ENCODE results near the gene SPC24. TPM values are rescaled to one million over a fixed set of nuclear protein-coding genes. Genes with fewer than 3 reads are reported as not detected.
A peak's percentile ranks its signal among the peaks of the same experiment; 100 is the strongest.

SPC24 gene
- total and polyA plus RNA-seq, 2 donors (not counting 3 experiments of a cell fraction or from before 2014, with no cell fraction given) = 19.8 to 70.0 TPM

DNA sequence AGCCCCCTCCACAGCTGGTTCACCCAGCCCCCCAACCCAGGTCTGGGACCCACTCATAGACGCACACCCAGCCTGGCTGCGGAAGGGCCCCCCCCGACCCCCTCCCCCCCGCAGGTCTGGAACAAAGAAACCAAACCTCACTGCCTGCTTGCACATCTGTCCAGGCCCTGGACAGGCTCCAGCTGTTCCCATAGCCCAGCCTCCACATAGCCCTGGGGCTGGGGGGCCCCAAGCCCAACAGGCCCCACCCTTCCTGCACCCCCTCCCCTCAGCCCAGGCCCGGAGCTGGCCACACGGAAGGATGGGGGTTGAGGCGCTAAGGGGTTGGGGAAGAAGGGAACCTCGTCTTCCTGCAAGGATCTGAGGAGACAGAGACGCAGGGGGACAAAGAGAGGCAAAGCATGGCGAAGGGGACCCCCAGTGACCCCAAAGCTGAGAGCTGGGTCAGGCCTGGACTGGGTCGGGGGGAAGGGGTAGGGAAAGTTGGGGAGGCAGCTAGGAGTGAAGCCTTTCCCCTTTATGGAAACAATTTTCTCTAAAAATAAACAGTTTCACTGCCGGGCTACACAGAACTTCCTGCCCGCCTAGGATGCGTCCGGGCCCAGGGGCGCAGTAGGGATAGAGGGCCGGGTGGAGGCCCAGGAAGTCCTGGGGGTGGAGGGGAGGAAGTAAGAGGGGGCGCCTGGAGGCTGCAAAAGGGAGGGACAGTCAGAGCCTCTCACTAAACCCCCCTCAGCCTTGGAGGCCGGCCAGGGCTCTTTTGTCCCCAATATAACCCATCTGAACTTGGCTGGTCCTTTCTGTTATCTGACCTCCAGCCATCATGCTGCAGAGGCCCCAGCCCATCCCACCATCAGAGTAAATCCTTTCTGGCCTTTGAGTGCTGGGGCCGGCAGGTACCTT lies 39.3 kb upstream of the SPC24 start:
- H3K9me1 ChIP-seq (replicated peaks; ENCODE audit: control insufficient read depth, extremely low read depth, insufficient read depth, low read length) = no peaks in the 10 kb centered on the region
- H3K27ac ChIP-seq (ENCODE audit: insufficient read depth, low read depth, low read length) = no peak overlapping the region
- no peaks in the 10 kb centered on the region for H3K9me3 ChIP-seq (replicated peaks; ENCODE audit: control insufficient read depth, insufficient read depth, low read length)
- FAIRE-seq = peak; percentile 77
- H3K36me3 ChIP-seq (ENCODE audit: control insufficient read depth in 2 of 2, extremely low read depth in 1 of 2, insufficient read depth in 2 of 2, low read length in 2 of 2) = peaks cover 8 to 19% of the 10 kb centered on the region in 2 experiments
- peak overlapping the region in 1 of 3 experiments; percentile 15 for H3K4me3 ChIP-seq (replicated peaks in 1 of 3; ENCODE audit: insufficient read depth in 1 of 3, low read depth in 1 of 3, low read length in 3 of 3)
- H3K79me2 ChIP-seq (ENCODE audit: control insufficient read depth, insufficient read depth, low read length) = peaks cover 37% of the 10 kb centered on the region
- H3K4me2 ChIP-seq (ENCODE audit: insufficient read depth, low read length) = peak overlapping the region; percentile 67
- no peak overlapping the region for H2AFZ ChIP-seq (ENCODE audit: low read depth, low read length)
- H4K20me1 ChIP-seq (replicated peaks; ENCODE audit: control insufficient read depth, extremely low read depth, insufficient read depth, low read length) = no peaks in the 10 kb centered on the region
- H3K27me3 ChIP-seq (ENCODE audit: control insufficient read depth in 2 of 2, insufficient read depth in 2 of 2, low read length in 2 of 2) = no peaks in the 10 kb centered on the region
- DNase-seq (ENCODE audit: low read depth, low spot score) = no peak
- dilution Hi-C loops (cut with MboI; ENCODE audit: extremely low pct_ligation_motif_present, low sequenced_read_pairs) = no loop called here
- peaks cover 19% of the 10 kb centered on the region for H3K4me1 ChIP-seq (ENCODE audit: control insufficient read depth, extremely low read depth, insufficient read depth, low read length)
- ChIA-PET POLR2A (no interaction called here), CTCF (interaction anchor here (1.0 to 2.0 kb wide), 3 partner anchors 12 to 159 kb away, joined by 3 to 6 read pairs (median 3); no protein-coding TSS in a partner anchor)
- TF ChIP-seq, protein P1, sequence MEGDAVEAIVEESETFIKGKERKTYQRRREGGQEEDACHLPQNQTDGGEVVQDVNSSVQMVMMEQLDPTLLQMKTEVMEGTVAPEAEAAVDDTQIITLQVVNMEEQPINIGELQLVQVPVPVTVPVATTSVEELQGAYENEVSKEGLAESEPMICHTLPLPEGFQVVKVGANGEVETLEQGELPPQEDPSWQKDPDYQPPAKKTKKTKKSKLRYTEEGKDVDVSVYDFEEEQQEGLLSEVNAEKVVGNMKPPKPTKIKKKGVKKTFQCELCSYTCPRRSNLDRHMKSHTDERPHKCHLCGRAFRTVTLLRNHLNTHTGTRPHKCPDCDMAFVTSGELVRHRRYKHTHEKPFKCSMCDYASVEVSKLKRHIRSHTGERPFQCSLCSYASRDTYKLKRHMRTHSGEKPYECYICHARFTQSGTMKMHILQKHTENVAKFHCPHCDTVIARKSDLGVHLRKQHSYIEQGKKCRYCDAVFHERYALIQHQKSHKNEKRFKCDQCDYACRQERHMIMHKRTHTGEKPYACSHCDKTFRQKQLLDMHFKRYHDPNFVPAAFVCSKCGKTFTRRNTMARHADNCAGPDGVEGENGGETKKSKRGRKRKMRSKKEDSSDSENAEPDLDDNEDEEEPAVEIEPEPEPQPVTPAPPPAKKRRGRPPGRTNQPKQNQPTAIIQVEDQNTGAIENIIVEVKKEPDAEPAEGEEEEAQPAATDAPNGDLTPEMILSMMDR (IDR thresholded peaks at IDR 0.05; ENCODE audit: extremely low read depth in 1 of 2, insufficient read depth in 1 of 2, low read depth in 1 of 2, low read length in 2 of 2) = no peak
- no peak for TF ChIP-seq POLR2AphosphoS5 (IDR thresholded peaks at IDR 0.05; ENCODE audit: insufficient read depth, low read depth, low read length)
- no peak for TF ChIP-seq GATA2 (IDR thresholded peaks at IDR 0.05; ENCODE audit: insufficient read depth, insufficient read length, low read depth, low read length)
- no peak for TF ChIP-seq JUN (IDR thresholded peaks at IDR 0.05; ENCODE audit: borderline replicate concordance, insufficient read depth, insufficient read length, low read depth)
- TF ChIP-seq, protein P2, sequence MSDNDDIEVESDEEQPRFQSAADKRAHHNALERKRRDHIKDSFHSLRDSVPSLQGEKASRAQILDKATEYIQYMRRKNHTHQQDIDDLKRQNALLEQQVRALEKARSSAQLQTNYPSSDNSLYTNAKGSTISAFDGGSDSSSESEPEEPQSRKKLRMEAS (IDR thresholded peaks at IDR 0.05; ENCODE audit: insufficient read depth, insufficient read length) = no peak
- TF ChIP-seq POLR2A (IDR thresholded peaks at IDR 0.05; ENCODE audit: low read depth, low read length) = no peak
- TF ChIP-seq FOS (IDR thresholded peaks at IDR 0.05; ENCODE audit: borderline replicate concordance, insufficient read depth, low read length) = no peak
- no peak for TF ChIP-seq EZH2 (IDR thresholded peaks at IDR 0.05; ENCODE audit: borderline replicate concordance, low read depth, low read length, severe bottlenecking)
- no peak for TF ChIP-seq MYC (IDR thresholded peaks at IDR 0.05; ENCODE audit: low read depth, low read length)
- intact Hi-C loops (cut with micrococcal nuclease) = no loop called here
- no peak overlapping the region for H3K9ac ChIP-seq (replicated peaks; ENCODE audit: extremely low read depth, insufficient read depth, low read length)
- no TSS peak for BruUV-seq (replicated peaks)

Measured in endothelial cell of umbilical vein (primary cell).